ENCODE measurements around the gene SPDYE5. TPM values are rescaled to one million over a fixed set of nuclear protein-coding genes. Genes with fewer than 3 reads are reported as not detected.
"Not testable (repeated sequence)": the region's sequence is repeated elsewhere in the genome, so short reads cannot be mapped to it uniquely, and the experiment has no call there.

SPDYE5 gene
- total RNA-seq, 1 experiment from 2014 or later = 0.16 TPM

DNA sequence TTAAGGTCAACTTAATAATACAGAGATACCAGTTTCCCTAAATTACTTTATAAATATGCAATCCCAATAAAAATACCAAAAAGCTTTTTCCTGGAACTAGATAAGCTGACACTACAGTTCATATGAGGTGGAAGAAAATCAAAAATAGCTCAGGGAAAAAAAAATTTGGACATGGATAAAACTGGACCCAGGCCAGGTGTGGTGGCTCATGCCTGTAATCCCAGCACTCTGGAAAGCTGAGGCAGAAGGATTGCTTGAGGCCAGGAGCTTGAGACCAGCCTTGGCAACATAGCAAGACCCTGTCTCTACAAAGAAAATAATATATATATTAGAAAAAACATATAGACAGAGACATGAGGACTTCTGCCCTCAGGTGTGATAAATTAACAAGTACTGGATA, 14.7 kb upstream of the SPDYE5 start:
- intact Hi-C loops (cut with micrococcal nuclease); CTCF ChIA-PET; BruUV-seq (replicated peaks): not testable (repeated sequence)

DNA sequence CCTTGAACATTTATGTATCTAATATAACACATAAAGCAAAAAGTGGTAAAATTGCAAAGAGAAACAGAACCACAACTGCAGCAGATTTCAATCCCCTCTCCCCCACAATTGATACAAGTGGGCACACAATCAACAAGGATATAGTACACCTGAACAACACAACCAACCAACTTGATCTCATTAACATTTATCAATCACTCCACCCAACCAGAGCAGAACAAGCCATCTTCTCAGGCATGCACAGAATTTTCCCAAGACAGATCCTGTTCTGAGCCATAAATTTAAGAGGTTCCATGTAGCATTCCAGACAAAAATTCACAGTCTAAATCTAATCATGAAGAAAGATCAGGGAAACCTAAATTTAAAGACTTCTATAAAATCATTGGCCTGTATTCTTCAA, 11.8 kb upstream of the SPDYE5 start:
- H3K4me1 Mint-ChIP-seq (ENCODE audit: insufficient read depth, unreplicated experiment); DNase-seq (ENCODE audit: unreplicated experiment); CTCF ChIA-PET; H3K4me3 Mint-ChIP-seq (ENCODE audit: unreplicated experiment); BruUV-seq (replicated peaks); intact Hi-C loops (cut with micrococcal nuclease); POLR2A ChIA-PET; H3K27me3 Mint-ChIP-seq (ENCODE audit: insufficient read depth, unreplicated experiment); H3K9me3 Mint-ChIP-seq (ENCODE audit: unreplicated experiment); H3K27ac Mint-ChIP-seq (ENCODE audit: low read depth, unreplicated experiment): not testable (repeated sequence)
- peaks cover 32% of the 10 kb centered on the region for H3K36me3 Mint-ChIP-seq (ENCODE audit: insufficient read depth, unreplicated experiment)

More for the DNA sequence above, 14.7 kb upstream of the SPDYE5 start:
- H3K27ac Mint-ChIP-seq (ENCODE audit: low read depth, unreplicated experiment); H3K4me3 Mint-ChIP-seq (ENCODE audit: unreplicated experiment); H3K4me1 Mint-ChIP-seq (ENCODE audit: insufficient read depth, unreplicated experiment); DNase-seq (ENCODE audit: unreplicated experiment); H3K27me3 Mint-ChIP-seq (ENCODE audit: insufficient read depth, unreplicated experiment); POLR2A ChIA-PET; H3K9me3 Mint-ChIP-seq (ENCODE audit: unreplicated experiment): not testable (repeated sequence)
- peaks cover 39% of the 10 kb centered on the region for H3K36me3 Mint-ChIP-seq (ENCODE audit: insufficient read depth, unreplicated experiment)

DNA sequence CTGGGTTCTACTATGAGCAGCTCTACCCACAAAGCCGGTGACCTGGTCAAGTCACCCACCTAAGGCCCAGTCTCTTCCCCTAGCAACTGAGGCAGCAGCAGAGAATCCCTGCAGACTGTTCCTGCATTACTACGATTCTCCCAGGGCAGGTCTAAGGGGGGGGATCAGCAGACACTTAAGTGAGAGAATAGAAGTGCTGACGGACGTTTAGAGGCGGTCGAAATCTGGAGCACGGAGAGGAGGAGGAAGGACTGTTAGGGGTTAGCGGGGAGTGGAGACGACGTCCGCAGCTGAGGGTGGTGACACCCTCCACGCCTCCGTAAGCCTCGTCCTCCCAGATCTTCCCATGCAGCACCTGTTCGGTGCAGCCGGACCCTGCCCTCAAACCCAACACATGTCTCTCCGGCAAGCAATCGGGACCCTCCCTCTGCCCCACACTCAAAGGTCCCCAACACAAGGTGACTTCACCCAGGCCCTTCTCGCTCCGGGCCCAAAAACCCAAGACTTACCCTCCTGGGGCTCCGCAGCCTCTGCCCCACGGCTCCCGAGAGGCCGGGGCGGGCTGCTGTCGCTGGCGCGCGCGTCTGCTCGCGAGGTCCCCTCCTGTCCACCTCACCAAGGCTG, 6.7 kb upstream of the SPDYE5 start:
- intact Hi-C loops (cut with micrococcal nuclease); H3K4me1 Mint-ChIP-seq (ENCODE audit: insufficient read depth, unreplicated experiment); H3K9me3 Mint-ChIP-seq (ENCODE audit: unreplicated experiment); H3K27me3 Mint-ChIP-seq (ENCODE audit: insufficient read depth, unreplicated experiment); BruUV-seq (replicated peaks): not testable (repeated sequence)
- CTCF ChIA-PET = interaction anchor here (1.2 kb wide), 1 partner anchor 273 kb away, joined by 5 read pairs; no protein-coding TSS in a partner anchor
- Mint-ChIP-seq H3K4me3 (ENCODE audit: unreplicated experiment) (peak overlapping the region; percentile 96), H3K27ac (ENCODE audit: low read depth, unreplicated experiment) (peak overlapping the region; percentile 90), H3K36me3 (ENCODE audit: insufficient read depth, unreplicated experiment) (peaks cover 33% of the 10 kb centered on the region)
- POLR2A ChIA-PET = interaction anchor here (0.7 to 1.3 kb wide), 2 partner anchors 44 to 391 kb away, joined by 3 read pairs; no protein-coding TSS in a partner anchor
- peak; percentile 5 for DNase-seq (ENCODE audit: unreplicated experiment)

DNA sequence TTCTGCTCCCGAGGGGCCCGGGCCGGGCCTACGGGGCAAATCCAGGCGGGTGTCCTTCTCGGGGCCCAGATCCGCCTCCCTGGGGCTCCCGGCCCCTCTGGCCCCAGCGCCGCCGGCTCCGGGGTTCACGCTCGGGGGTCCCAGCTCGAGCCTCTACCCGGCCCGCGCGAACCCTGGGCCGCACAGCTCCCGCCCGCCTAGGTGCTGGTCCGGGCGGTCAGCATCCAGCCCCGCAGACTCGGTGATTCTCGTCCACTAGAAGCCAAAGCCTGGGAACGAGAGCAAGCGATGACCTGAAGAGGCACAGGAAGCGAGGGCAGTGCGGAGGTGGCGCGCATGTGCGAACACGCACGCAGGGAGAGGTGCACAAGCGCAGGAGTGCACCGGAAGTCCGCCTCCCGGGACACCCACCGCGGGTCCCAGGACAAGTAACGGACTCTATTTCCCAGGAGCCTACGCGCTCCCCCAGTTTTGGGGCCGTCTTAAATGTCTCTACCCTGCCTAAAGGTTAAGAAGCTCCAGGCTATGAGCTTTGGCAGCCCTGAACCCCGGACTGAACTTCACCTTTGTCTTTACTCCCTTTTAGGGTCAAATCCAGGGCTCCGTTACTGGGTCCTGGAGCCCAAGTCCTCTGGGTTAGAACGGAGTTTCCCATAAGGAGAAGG, 6.0 kb upstream of the SPDYE5 start, which contains the start of gene POM121C:
Gene POM121C, minus strand, starts transcription at position 321 of the 665 bp plus-strand sequence. CDS start 44,803 bp downstream, outside the sequence.
- ChIA-PET CTCF (interaction anchor here (0.6 to 1.2 kb wide), 3 partner anchors 47 to 276 kb away, joined by 3 to 5 read pairs (median 4); no protein-coding TSS in a partner anchor), POLR2A (interaction anchor here (0.7 to 1.3 kb wide), 2 partner anchors 44 to 390 kb away, joined by 3 read pairs; no protein-coding TSS in a partner anchor)
- H3K4me1 Mint-ChIP-seq (ENCODE audit: insufficient read depth, unreplicated experiment); BruUV-seq (replicated peaks); H3K9me3 Mint-ChIP-seq (ENCODE audit: unreplicated experiment); intact Hi-C loops (cut with micrococcal nuclease); H3K27me3 Mint-ChIP-seq (ENCODE audit: insufficient read depth, unreplicated experiment): not testable (repeated sequence)
- H3K36me3 Mint-ChIP-seq (ENCODE audit: insufficient read depth, unreplicated experiment) = peaks cover 33% of the 10 kb centered on the region
- peak within 1 kb of the TSS; percentile 96 for H3K4me3 Mint-ChIP-seq (ENCODE audit: unreplicated experiment)
- peak; percentile 88 for DNase-seq (ENCODE audit: unreplicated experiment)
- peak within 1 kb of the TSS; percentile 90 for H3K27ac Mint-ChIP-seq (ENCODE audit: low read depth, unreplicated experiment)

DNA sequence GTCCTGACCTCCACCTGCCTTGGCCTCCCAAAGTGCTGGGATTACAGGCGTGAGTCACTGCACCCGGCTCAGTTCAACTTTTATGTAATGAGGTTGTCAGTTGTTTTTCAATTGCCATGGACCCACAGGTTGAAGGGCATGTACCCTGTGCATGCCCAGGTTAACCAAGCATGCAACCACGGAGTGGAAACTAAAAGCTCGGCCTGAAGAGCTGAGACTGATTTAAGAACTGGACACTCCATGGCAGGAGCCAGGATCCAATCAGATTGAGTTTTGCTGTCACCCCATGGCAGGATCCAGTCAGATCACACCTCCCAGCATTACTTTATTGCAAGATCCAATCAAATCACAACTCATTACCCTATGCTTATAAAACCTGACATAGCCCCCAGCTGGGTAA, 16.9 kb downstream of the SPDYE5 start:
- POLR2A ChIA-PET; H3K27me3 Mint-ChIP-seq (ENCODE audit: insufficient read depth, unreplicated experiment); H3K4me3 Mint-ChIP-seq (ENCODE audit: unreplicated experiment); H3K9me3 Mint-ChIP-seq (ENCODE audit: unreplicated experiment); H3K4me1 Mint-ChIP-seq (ENCODE audit: insufficient read depth, unreplicated experiment); DNase-seq (ENCODE audit: unreplicated experiment); CTCF ChIA-PET; BruUV-seq (replicated peaks); intact Hi-C loops (cut with micrococcal nuclease); H3K27ac Mint-ChIP-seq (ENCODE audit: low read depth, unreplicated experiment): not testable (repeated sequence)
- H3K36me3 Mint-ChIP-seq (ENCODE audit: insufficient read depth, unreplicated experiment) = peaks cover 35% of the 10 kb centered on the region

DNA sequence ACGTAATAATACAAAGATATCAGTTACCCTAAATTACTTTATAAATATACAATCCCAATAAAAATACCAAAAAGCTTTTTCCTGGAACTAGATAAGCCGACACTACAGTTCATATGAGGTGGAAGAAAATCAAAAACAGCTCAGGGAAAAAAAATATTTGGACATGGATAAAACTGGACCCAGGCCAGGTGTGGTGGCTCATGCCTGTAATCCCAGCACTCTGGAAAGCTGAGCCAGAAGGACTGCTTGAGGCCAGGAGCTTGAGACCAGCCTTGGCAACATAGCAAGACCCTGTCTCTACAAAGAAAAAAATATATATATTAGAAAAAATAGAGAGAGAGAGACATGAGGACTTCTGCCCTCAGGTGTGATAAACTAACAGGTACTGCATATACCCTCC, 26.7 kb downstream of the SPDYE5 start:
- H3K4me1 Mint-ChIP-seq (ENCODE audit: insufficient read depth, unreplicated experiment); BruUV-seq (replicated peaks); H3K4me3 Mint-ChIP-seq (ENCODE audit: unreplicated experiment); DNase-seq (ENCODE audit: unreplicated experiment); intact Hi-C loops (cut with micrococcal nuclease); CTCF ChIA-PET; H3K27ac Mint-ChIP-seq (ENCODE audit: low read depth, unreplicated experiment); H3K27me3 Mint-ChIP-seq (ENCODE audit: insufficient read depth, unreplicated experiment): not testable (repeated sequence)
- POLR2A ChIA-PET = interaction anchor here (0.6 kb wide), 1 partner anchor 9 kb away, joined by 3 read pairs; no protein-coding TSS in a partner anchor
- Mint-ChIP-seq H3K36me3 (ENCODE audit: insufficient read depth, unreplicated experiment) (peaks cover 65% of the 10 kb centered on the region), H3K9me3 (ENCODE audit: unreplicated experiment) (peaks cover 15% of the 10 kb centered on the region)

DNA sequence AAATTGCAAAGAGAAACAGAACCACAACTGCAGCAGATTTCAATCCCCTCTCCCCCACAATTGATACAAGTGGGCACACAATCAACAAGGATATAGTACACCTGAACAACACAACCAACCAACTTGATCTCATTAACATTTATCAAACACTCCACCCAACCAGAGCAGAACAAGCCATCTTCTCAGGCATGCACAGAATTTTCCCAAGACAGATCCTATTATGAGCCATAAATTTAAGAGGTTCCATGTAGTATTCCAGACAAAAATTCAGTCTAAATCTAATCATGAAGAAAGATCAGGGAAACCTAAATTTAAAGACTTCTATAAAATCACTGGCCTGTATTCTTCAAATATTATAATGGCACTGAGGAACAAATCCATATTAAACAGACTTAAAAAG, 29.6 kb downstream of the SPDYE5 start:
- peaks cover 11% of the 10 kb centered on the region for H3K4me1 Mint-ChIP-seq (ENCODE audit: insufficient read depth, unreplicated experiment)
- CTCF ChIA-PET; H3K27me3 Mint-ChIP-seq (ENCODE audit: insufficient read depth, unreplicated experiment); POLR2A ChIA-PET; H3K4me3 Mint-ChIP-seq (ENCODE audit: unreplicated experiment); H3K27ac Mint-ChIP-seq (ENCODE audit: low read depth, unreplicated experiment); BruUV-seq (replicated peaks); DNase-seq (ENCODE audit: unreplicated experiment): not testable (repeated sequence)
- H3K36me3 Mint-ChIP-seq (ENCODE audit: insufficient read depth, unreplicated experiment) = peaks cover 68% of the 10 kb centered on the region
- H3K9me3 Mint-ChIP-seq (ENCODE audit: unreplicated experiment) = peaks cover 15% of the 10 kb centered on the region
- intact Hi-C loops (cut with micrococcal nuclease) = loop anchor here (10.0 kb wide), 1 partner anchor 113 kb away; no protein-coding TSS in a partner anchor

DNA sequence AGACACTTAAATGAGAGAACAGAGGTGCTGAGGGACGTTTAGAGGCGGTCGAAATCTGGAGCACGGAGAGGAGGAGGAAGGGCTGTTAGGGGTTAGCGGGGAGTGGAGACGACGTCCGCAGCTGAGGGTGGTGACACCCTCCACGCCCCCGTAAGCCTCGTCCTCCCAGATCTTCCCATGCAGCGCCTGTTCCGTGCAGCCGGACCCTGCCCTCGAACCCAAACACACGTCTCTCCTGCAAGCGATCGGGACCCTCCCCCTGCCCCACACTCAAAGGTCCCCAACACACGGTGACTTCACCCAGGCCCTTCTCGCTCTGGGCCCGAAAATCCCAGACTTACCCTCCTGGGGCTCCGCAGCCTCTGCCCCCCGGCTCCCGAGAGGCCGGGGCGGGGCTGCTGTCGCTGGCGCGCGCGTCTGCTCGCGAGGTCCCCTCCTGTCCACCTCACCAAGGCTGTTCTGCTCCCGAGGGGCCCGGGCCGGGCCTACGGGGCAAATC, 35.2 kb downstream of the SPDYE5 start:
- CTCF ChIA-PET; BruUV-seq (replicated peaks); DNase-seq (ENCODE audit: unreplicated experiment); H3K27me3 Mint-ChIP-seq (ENCODE audit: insufficient read depth, unreplicated experiment); POLR2A ChIA-PET; H3K9me3 Mint-ChIP-seq (ENCODE audit: unreplicated experiment): not testable (repeated sequence)
- intact Hi-C loops (cut with micrococcal nuclease) = loop anchor here (5.0 to 10.0 kb wide), 2 partner anchors 108 to 205 kb away; no protein-coding TSS in a partner anchor
- H3K36me3 Mint-ChIP-seq (ENCODE audit: insufficient read depth, unreplicated experiment) = peaks cover 33% of the 10 kb centered on the region
- peak overlapping the region; percentile 93 for H3K27ac Mint-ChIP-seq (ENCODE audit: low read depth, unreplicated experiment)
- H3K4me1 Mint-ChIP-seq (ENCODE audit: insufficient read depth, unreplicated experiment) = peaks cover 23% of the 10 kb centered on the region
- peak overlapping the region; percentile 98 for H3K4me3 Mint-ChIP-seq (ENCODE audit: unreplicated experiment)
